Lung (tissue), 12 donors: ENCODE results near the gene GARIN5A. TPM values are rescaled to one million over a fixed set of nuclear protein-coding genes. Genes with fewer than 3 reads are reported as not detected.

Source experiments
- ATAC-seq: fragments of 200-7000 bp; cut with Tn5 transposase; one replicate; pipeline ENCODE4 v1.9.1; 2020; ENCODE audit warnings: moderate number of reproducible peaks; ENCODE audit not compliant: insufficient read depth, low FRiP score
- DNase-seq, 3 donors: peaks; one replicate each; pipeline ENCODE4 v3.0.0-alpha.2; 2013 to 2017
- H3K27ac ChIP-seq, 2 donors: one replicate each; pipeline ENCODE4 v1.5.1; 2013; ENCODE audit warnings: mild to moderate bottlenecking in 2 of 2, moderate library complexity in 2 of 2, control low read depth in 1 of 2, inconsistent platforms in 1 of 2, low read depth in 1 of 2, low read length in 1 of 2
- H3K27me3 ChIP-seq, 3 donors: one replicate each; pipeline ENCODE4 v1.5.1; 2013; ENCODE audit warnings: low read length in 2 of 3; ENCODE audit not compliant: control insufficient read depth in 3 of 3, insufficient read depth in 3 of 3
- H3K36me3 ChIP-seq, 4 donors: one replicate each; pipeline ENCODE4 v1.5.1; 2013; ENCODE audit warnings: low read length in 4 of 4, mild to moderate bottlenecking in 1 of 4, moderate library complexity in 1 of 4; ENCODE audit not compliant: control insufficient read depth in 4 of 4, insufficient read depth in 4 of 4
- H3K4me1 ChIP-seq, 5 donors: one replicate each; pipeline ENCODE4 v1.5.1; 2013; ENCODE audit warnings: low read length in 5 of 5, mild to moderate bottlenecking in 2 of 5, moderate library complexity in 1 of 5; ENCODE audit not compliant: control insufficient read depth in 5 of 5, insufficient read depth in 5 of 5
- H3K4me3 ChIP-seq: one replicate; pipeline ENCODE4 v1.5.1; 2013; ENCODE audit warnings: mild to moderate bottlenecking, control low read depth, moderate library complexity
- H3K9ac ChIP-seq, 2 donors: one replicate each; pipeline ENCODE4 v1.5.1; 2013; ENCODE audit warnings: low read length in 2 of 2, control low read depth in 1 of 2; ENCODE audit not compliant: insufficient read depth in 1 of 2
- H3K9me3 ChIP-seq, 4 donors: one replicate each; pipeline ENCODE4 v1.5.1; 2013; ENCODE audit warnings: low read length in 3 of 4, mild to moderate bottlenecking in 1 of 4, moderate library complexity in 1 of 4; ENCODE audit not compliant: control insufficient read depth in 4 of 4, insufficient read depth in 3 of 4
- WGBS, 2 donors: extraction: QIAGEN DNeasy Blood & Tissue Kit; methylation state at CpG; one replicate each; pipeline ENCODE4 v1.1.7; 2013; 5-methylcytosine and 5-hydroxymethylcytosine counted together
- polyA plus RNA-seq, 2 donors: library from polyadenylated mRNA; stranded (reverse); fragments of 200-250 nt; gene quantifications; one replicate each; pipeline ENCODE4 v1.2.1, GENCODE V29; 2013
- total RNA-seq, 2 donors: library from RNA; depleted of rRNA in 1 of 2; stranded (reverse); fragments of >200 nt in 1 of 2; gene quantifications; one replicate each; pipeline ENCODE4 v1.2.1, GENCODE V29; 2014 to 2021
- TF ChIP-seq, protein P1 (sequence below): IDR thresholded peaks from 2 replicates; pipeline ENCODE4 v1.5.1; 2012; ENCODE audit warnings: mild to moderate bottlenecking; ENCODE audit errors: control extremely low read depth, extremely low read depth
- donor health status: control.
- donor health status: control.
- donor health status: Bipolar disorder and iron deficiency.
- donor health status: healthy.
- donor health status: DM: yes; HTN: yes; CAD: no.

The GARIN5A gene
- total and polyA plus RNA-seq, 4 donors, result 1.7 to 5.0 (median 2.4) TPM

DNA sequence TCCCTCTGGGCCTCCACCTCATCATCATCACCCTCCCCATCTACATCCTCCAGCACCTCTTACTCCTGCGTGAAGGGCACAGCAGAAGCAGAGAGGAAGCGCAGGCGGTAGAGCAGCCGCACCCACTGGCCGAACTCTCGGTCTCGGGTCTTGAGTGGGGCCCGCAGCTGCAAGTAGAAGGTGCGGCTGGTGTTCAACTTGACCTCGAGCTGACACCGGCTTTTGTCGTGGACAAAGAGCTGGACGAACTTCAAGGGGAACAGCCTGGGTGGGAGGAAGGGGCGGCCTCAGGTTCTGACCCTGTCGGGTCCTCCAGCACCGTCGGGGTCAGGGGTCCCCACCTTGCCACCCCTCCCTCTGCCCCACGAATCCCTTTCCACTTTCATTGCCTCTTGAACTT is 9.1 kb downstream of the GARIN5A start:
- no peaks in the 10 kb centered on the region for H3K36me3 ChIP-seq
- 62 to 75% methylated on average over 18 of the region's 18 CpGs for WGBS, 2 donors
- no peaks in the 10 kb centered on the region for H3K9me3 ChIP-seq
- TF ChIP-seq, protein P1, sequence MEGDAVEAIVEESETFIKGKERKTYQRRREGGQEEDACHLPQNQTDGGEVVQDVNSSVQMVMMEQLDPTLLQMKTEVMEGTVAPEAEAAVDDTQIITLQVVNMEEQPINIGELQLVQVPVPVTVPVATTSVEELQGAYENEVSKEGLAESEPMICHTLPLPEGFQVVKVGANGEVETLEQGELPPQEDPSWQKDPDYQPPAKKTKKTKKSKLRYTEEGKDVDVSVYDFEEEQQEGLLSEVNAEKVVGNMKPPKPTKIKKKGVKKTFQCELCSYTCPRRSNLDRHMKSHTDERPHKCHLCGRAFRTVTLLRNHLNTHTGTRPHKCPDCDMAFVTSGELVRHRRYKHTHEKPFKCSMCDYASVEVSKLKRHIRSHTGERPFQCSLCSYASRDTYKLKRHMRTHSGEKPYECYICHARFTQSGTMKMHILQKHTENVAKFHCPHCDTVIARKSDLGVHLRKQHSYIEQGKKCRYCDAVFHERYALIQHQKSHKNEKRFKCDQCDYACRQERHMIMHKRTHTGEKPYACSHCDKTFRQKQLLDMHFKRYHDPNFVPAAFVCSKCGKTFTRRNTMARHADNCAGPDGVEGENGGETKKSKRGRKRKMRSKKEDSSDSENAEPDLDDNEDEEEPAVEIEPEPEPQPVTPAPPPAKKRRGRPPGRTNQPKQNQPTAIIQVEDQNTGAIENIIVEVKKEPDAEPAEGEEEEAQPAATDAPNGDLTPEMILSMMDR, result no peak
- H3K4me1 ChIP-seq, result no peaks in the 10 kb centered on the region
- H3K4me3 ChIP-seq, result no peak overlapping the region
- DNase-seq, result no peak
- no peaks in the 10 kb centered on the region for H3K27me3 ChIP-seq
- H3K27ac ChIP-seq, result no peak overlapping the region
- no peak for ATAC-seq
- H3K9ac ChIP-seq, result no peak overlapping the region

GRCh38 chr19:50466706-50467039 is 10.0 kb downstream of the GARIN5A start:
- no peak overlapping the region for H3K9ac ChIP-seq
- no peak overlapping the region for H3K4me3 ChIP-seq
- H3K4me1 ChIP-seq, result no peaks in the 10 kb centered on the region
- DNase-seq (no peak), ATAC-seq (no peak)
- no peak overlapping the region for H3K27ac ChIP-seq
- no peaks in the 10 kb centered on the region for H3K36me3 ChIP-seq
- 65 to 79% methylated on average over 11 of the region's 11 CpGs for WGBS, 2 donors
- TF ChIP-seq, protein P1, result no peak
- H3K9me3 ChIP-seq, result no peaks in the 10 kb centered on the region
- no peaks in the 10 kb centered on the region for H3K27me3 ChIP-seq

DNA sequence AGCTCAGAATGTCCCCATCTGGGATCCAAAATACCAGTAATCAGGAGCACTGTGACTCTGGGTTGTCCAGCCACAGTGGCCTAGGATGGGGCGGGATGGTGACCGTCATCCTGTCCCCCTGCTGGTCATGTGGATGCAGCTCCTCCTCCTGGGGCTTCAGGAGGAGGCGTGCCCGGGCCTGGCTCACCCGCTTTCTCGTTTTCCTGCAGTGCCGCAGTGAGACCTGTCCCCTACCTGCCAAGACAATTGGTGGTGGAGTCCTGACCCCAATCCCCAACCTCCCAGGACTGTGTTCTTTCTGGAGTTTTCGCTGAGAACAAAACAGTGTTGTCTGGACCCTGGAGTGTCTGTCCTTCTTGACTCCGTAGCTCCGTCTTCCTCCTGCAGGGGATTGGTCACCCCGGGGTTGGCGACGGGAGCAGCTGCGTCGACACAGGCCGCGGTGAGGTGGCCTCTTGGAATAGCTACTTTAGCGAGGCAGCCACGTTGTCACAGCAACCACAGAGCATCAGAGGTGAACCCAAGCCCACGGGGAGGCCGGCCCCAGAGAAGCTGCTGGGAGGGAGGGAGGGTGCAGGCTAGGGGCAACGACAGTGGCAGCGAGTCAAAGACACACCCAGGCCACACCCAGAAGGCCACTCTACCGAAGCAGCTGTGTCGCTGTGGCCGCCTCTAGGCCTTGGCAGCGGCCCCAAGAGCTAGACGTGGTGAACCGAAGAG is 10.5 kb downstream of the GARIN5A start:
- 43 to 63% methylated on average over 29 of the region's 29 CpGs for WGBS, 2 donors
- H3K9me3 ChIP-seq, result no peaks in the 10 kb centered on the region
- H3K4me3 ChIP-seq, result no peak overlapping the region
- peak in 2 of 3 donors; percentile 33 to 45 for DNase-seq
- H3K9ac ChIP-seq, result no peak overlapping the region
- no peak overlapping the region for H3K27ac ChIP-seq
- H3K36me3 ChIP-seq, result no peaks in the 10 kb centered on the region
- peak; percentile 39 for ATAC-seq
- no peaks in the 10 kb centered on the region for H3K4me1 ChIP-seq
- H3K27me3 ChIP-seq, result no peaks in the 10 kb centered on the region
- TF ChIP-seq, protein P1, result no peak

- H3K4me3 ChIP-seq, result no peak overlapping the region
- DNase-seq (no peak), ATAC-seq (no peak)
- H3K4me1 ChIP-seq, result no peaks in the 10 kb centered on the region
- no peak overlapping the region for H3K27ac ChIP-seq
- no peak overlapping the region for H3K9ac ChIP-seq
- H3K27me3 ChIP-seq, result no peaks in the 10 kb centered on the region
- H3K36me3 ChIP-seq, result no peaks in the 10 kb centered on the region
- TF ChIP-seq, protein P1, result no peak
- no peaks in the 10 kb centered on the region for H3K9me3 ChIP-seq
- 88 to 94% methylated on average over 13 of the region's 13 CpGs for WGBS, 2 donors
Observed at GRCh38 chr19:50465000-50465399, 11.6 kb downstream of the GARIN5A start.
